Liver (tissue), 9 donors: ENCODE results near the gene RAP1GAP2. TPM values are rescaled to one million over a fixed set of nuclear protein-coding genes. Genes with fewer than 3 reads are reported as not detected.

Source experiments
- DNase-seq: peaks from one replicate; pipeline ENCODE4 v3.0.0-alpha.2; 2017; ENCODE audit warnings: low spot score
- H3K27ac ChIP-seq, 2 donors: one replicate each; pipeline ENCODE4 v1.7.0; 2013; ENCODE audit warnings: inconsistent platforms in 2 of 2, low read length in 2 of 2, control low read depth in 1 of 2, low read depth in 1 of 2, mild to moderate bottlenecking in 1 of 2
- H3K27me3 ChIP-seq, 4 donors: one replicate each; pipeline versions ENCODE4 v1.6.1 to v1.7.0; 2013; ENCODE audit warnings: low read length in 3 of 4, inconsistent platforms in 1 of 4, mild to moderate bottlenecking in 1 of 4, moderate library complexity in 1 of 4; ENCODE audit not compliant: control insufficient read depth in 4 of 4, insufficient read depth in 4 of 4
- H3K36me3 ChIP-seq, 4 donors: one replicate each; pipeline versions ENCODE4 v1.6.1 to v1.7.0; 2013; ENCODE audit warnings: low read length in 3 of 4, mild to moderate bottlenecking in 3 of 4, low read depth in 1 of 4, moderate library complexity in 1 of 4; ENCODE audit not compliant: control insufficient read depth in 4 of 4, insufficient read depth in 3 of 4
- H3K4me1 ChIP-seq, 4 donors: one replicate each; pipeline versions ENCODE4 v1.6.1 to v1.7.0; 2013; ENCODE audit warnings: low read length in 3 of 4, mild to moderate bottlenecking in 3 of 4, moderate library complexity in 1 of 4; ENCODE audit not compliant: control insufficient read depth in 4 of 4, insufficient read depth in 4 of 4
- H3K4me3 ChIP-seq, 3 donors: one replicate each; pipeline versions ENCODE4 v1.6.1 to v1.7.0; 2013; ENCODE audit warnings: low read length in 3 of 3, control low read depth in 1 of 3, low read depth in 1 of 3, mild to moderate bottlenecking in 1 of 3
- H3K9ac ChIP-seq, 2 donors: one replicate each; pipeline ENCODE4 v1.7.0; 2013; ENCODE audit warnings: low read length in 2 of 2, mild to moderate bottlenecking in 2 of 2, moderate library complexity in 2 of 2, control low read depth in 1 of 2, low read depth in 1 of 2
- H3K9me3 ChIP-seq, 4 donors: one replicate each; pipeline versions ENCODE4 v1.6.1 to v1.7.0; 2013; ENCODE audit warnings: low read length in 3 of 4; ENCODE audit not compliant: control insufficient read depth in 4 of 4
- ATF3 ChIP-seq: IDR thresholded peaks from 2 replicates; pipeline ENCODE4 v1.6.1; 2016; ENCODE audit warnings: antibody characterized with exemption
- FOXA1 ChIP-seq: IDR thresholded peaks from 2 replicates; pipeline ENCODE4 v1.6.1; 2016; ENCODE audit warnings: antibody characterized with exemption
- FOXA2 ChIP-seq: IDR thresholded peaks from 2 replicates; pipeline ENCODE4 v1.6.1; 2016; ENCODE audit warnings: antibody characterized with exemption
- GABPA ChIP-seq, 2 donors: IDR thresholded peaks in 1 of 2; conservative IDR thresholded peaks in 1 of 2; 2 replicates each; pipeline ENCODE4 v1.6.1; 2016; ENCODE audit warnings: antibody characterized with exemption in 2 of 2, mild to moderate bottlenecking in 1 of 2, moderate library complexity in 1 of 2
- HNF4A ChIP-seq, 2 donors: conservative IDR thresholded peaks; 2 replicates each; pipeline ENCODE4 v1.6.1; 2016; ENCODE audit warnings: antibody characterized with exemption in 2 of 2, mild to moderate bottlenecking in 2 of 2
- MAX ChIP-seq: IDR thresholded peaks from 2 replicates; pipeline ENCODE4 v1.6.1; 2016; ENCODE audit warnings: antibody characterized with exemption
- RAD21 ChIP-seq, 2 donors: IDR thresholded peaks; 2 replicates each; pipeline ENCODE4 v1.6.1; 2016; ENCODE audit warnings: antibody characterized with exemption in 2 of 2, mild to moderate bottlenecking in 2 of 2
- RXRA ChIP-seq, 2 donors: IDR thresholded peaks; 2 replicates each; pipeline ENCODE4 v1.6.1; 2017 to 2018; ENCODE audit warnings: antibody characterized with exemption in 2 of 2, mild to moderate bottlenecking in 1 of 2
- SP1 ChIP-seq: IDR thresholded peaks from 2 replicates; pipeline ENCODE4 v1.6.1; 2018; ENCODE audit warnings: antibody characterized with exemption, mild to moderate bottlenecking
- TAF1 ChIP-seq: conservative IDR thresholded peaks from 2 replicates; pipeline ENCODE4 v1.6.1; 2016; ENCODE audit warnings: antibody characterized with exemption, mild to moderate bottlenecking
- YY1 ChIP-seq: IDR thresholded peaks from 2 replicates; pipeline ENCODE4 v1.6.1; 2016; ENCODE audit warnings: antibody characterized with exemption, mild to moderate bottlenecking
- ZBTB33 ChIP-seq: IDR thresholded peaks from 2 replicates; pipeline ENCODE4 v1.6.1; 2016; ENCODE audit warnings: antibody characterized with exemption
- WGBS: extraction: QIAGEN DNeasy Blood & Tissue Kit; methylation state at CpG from one replicate; pipeline ENCODE4 v1.1.7; 2013; 5-methylcytosine and 5-hydroxymethylcytosine counted together
- polyA plus RNA-seq, 2 donors: library from polyadenylated mRNA; stranded (reverse) in 1 of 2; unstranded in 1 of 2; fragments of 200-250 nt in 1 of 2; fragments of >200 nt in 1 of 2; fragmentation: Nextera tagmentation in 1 of 2; extraction: Ambion mirVana in 1 of 2; gene quantifications; one replicate each; pipeline versions ENCODE4 v1.2.1 to v1.2.3, GENCODE V29; 2013 to 2015
- total RNA-seq, 2 donors: library from RNA; depleted of rRNA; stranded (reverse); fragments of >200 nt; gene quantifications; one replicate each; pipeline ENCODE4 v1.2.3, GENCODE V29; 2014
- donor health status: healthy.
- donor health status: healthy.
- donor health status: healthy.
- donor health status: healthy.
- donor health status: healthy.

The RAP1GAP2 gene
- total and polyA plus RNA-seq, 4 donors, result 0.56 to 1.7 (median 1.1) TPM

GRCh38 chr17:2804912-2805311 lies 8.7 kb downstream of the RAP1GAP2 start:
- H3K4me3 ChIP-seq, result no peak overlapping the region
- no peaks in the 10 kb centered on the region for H3K4me1 ChIP-seq
- TF ChIP-seq HNF4A (conservative IDR thresholded peaks at IDR 0.05) (no peak), TAF1 (no peak), SP1 (no peak), RXRA (IDR thresholded peaks at IDR 0.05) (no peak), MAX (no peak), RAD21 (IDR thresholded peaks at IDR 0.05) (no peak), ATF3 (no peak), GABPA (IDR thresholded peaks at IDR 0.05 in 1 of 2, conservative IDR thresholded peaks at IDR 0.05 in 1 of 2) (no peak), YY1 (no peak), FOXA1 (no peak), ZBTB33 (no peak)
- H3K9ac ChIP-seq, result no peak overlapping the region
- WGBS, result 93% methylated on average over 7 of the region's 7 CpGs
- no peaks in the 10 kb centered on the region for H3K9me3 ChIP-seq
- H3K36me3 ChIP-seq, result no peaks in the 10 kb centered on the region
- no peak for DNase-seq
- no peaks in the 10 kb centered on the region for H3K27me3 ChIP-seq
- H3K27ac ChIP-seq, result no peak overlapping the region

- H3K27me3 ChIP-seq, result no peaks in the 10 kb centered on the region
- no peak overlapping the region for H3K9ac ChIP-seq
- WGBS, result 87% methylated on average over 3 of the region's 3 CpGs
- H3K9me3 ChIP-seq, result no peaks in the 10 kb centered on the region
- no peak for DNase-seq
- no peaks in the 10 kb centered on the region for H3K4me1 ChIP-seq
- H3K4me3 ChIP-seq, result no peak overlapping the region
- TF ChIP-seq TAF1 (no peak), FOXA2 (no peak), MAX (no peak), ATF3 (no peak), ZBTB33 (no peak)
- H3K27ac ChIP-seq, result no peak overlapping the region
- H3K36me3 ChIP-seq, result no peaks in the 10 kb centered on the region
Measured at GRCh38 chr17:2805961-2806360, 9.7 kb downstream of the RAP1GAP2 start.
